22Rv1 (cell line): ENCODE results near the gene BRF1.

Source experiments
- ZFX ChIP-seq: fragments of 450-650 bp; IDR thresholded peaks from 2 replicates; pipeline ENCODE4 v1.6.1; 2017; ENCODE audit warnings: antibody characterized with exemption, borderline replicate concordance
- TF ChIP-seq, protein P1 (sequence below): fragments of 450-650 bp; IDR thresholded peaks from 2 replicates; pipeline ENCODE4 v1.5.1; 2017; ENCODE audit warnings: mild to moderate bottlenecking

DNA sequence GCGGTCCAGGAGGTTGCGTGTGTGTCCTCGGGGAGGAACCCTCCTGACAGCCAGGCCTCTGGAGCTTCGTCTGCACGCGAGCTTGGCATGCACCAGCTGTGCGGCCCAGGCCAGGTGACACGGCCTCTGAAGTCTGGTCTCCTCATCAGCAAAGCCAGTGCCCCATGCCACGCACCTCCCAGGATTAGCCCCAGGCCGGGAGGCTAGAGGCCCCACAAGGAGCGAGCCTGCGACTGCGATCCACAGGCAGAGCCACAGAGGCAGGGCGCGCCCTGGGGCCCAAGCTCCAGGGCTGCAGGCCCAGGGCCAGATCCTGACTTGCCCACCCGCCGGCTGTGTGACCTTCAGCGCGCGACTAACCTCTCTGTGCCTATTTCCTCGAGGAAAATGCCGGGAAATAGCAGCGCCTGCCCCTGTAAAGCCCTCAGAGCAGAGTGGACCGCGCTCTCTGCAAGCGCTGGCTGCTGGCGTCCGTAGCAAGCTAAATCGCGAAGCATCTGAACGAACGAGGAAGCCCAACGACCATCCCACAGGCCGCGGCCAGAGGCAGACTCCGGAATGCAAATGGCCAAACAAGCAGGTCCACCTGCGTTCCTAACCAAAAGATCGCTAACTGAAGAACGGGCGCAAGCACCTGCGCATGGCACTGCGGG is 53.0 kb downstream of the BRF1 start:
- TF ChIP-seq, protein P1, sequence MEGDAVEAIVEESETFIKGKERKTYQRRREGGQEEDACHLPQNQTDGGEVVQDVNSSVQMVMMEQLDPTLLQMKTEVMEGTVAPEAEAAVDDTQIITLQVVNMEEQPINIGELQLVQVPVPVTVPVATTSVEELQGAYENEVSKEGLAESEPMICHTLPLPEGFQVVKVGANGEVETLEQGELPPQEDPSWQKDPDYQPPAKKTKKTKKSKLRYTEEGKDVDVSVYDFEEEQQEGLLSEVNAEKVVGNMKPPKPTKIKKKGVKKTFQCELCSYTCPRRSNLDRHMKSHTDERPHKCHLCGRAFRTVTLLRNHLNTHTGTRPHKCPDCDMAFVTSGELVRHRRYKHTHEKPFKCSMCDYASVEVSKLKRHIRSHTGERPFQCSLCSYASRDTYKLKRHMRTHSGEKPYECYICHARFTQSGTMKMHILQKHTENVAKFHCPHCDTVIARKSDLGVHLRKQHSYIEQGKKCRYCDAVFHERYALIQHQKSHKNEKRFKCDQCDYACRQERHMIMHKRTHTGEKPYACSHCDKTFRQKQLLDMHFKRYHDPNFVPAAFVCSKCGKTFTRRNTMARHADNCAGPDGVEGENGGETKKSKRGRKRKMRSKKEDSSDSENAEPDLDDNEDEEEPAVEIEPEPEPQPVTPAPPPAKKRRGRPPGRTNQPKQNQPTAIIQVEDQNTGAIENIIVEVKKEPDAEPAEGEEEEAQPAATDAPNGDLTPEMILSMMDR: no peak
- TF ChIP-seq ZFX: no peak
